ENCODE data around the gene NOL3. TPM values are rescaled to one million over a fixed set of nuclear protein-coding genes. Genes with fewer than 3 reads are reported as not detected.

NOL3 gene
- total and polyA plus RNA-seq, 2 of the 13 experiments (the other 11 are each of a cell fraction or from before 2014, with no cell fraction given): 5.7 to 20.5 TPM

DNA sequence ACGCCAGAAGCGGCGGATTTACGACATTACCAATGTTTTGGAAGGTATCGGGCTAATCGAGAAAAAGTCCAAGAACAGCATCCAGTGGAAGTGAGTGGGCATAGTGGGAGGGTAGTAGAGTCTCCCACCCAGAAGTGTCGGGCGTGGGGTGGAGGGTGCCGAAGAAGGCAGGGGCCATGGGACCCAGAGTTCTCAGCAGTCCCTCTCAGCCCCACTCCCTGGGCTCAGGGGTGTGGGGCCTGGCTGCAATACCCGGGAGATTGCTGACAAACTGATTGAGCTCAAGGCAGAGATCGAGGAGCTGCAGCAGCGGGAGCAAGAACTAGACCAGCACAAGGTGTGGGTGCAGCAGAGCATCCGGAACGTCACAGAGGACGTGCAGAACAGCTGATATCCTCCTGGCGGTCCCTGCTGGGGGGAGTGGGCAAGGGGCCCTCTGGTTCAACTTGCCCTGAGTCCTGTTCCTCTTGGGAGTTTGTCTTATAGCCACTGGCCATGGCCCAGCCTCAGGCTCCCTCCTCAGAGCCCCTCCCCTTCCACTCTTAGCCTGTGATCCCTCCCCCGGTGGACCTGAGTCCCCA lies 22.5 kb downstream of the NOL3 start (continued):
- TF ChIP-seq, protein P1, sequence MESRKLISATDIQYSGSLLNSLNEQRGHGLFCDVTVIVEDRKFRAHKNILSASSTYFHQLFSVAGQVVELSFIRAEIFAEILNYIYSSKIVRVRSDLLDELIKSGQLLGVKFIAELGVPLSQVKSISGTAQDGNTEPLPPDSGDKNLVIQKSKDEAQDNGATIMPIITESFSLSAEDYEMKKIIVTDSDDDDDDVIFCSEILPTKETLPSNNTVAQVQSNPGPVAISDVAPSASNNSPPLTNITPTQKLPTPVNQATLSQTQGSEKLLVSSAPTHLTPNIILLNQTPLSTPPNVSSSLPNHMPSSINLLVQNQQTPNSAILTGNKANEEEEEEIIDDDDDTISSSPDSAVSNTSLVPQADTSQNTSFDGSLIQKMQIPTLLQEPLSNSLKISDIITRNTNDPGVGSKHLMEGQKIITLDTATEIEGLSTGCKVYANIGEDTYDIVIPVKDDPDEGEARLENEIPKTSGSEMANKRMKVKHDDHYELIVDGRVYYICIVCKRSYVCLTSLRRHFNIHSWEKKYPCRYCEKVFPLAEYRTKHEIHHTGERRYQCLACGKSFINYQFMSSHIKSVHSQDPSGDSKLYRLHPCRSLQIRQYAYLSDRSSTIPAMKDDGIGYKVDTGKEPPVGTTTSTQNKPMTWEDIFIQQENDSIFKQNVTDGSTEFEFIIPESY (CRISPR knock-in tag; IDR thresholded peaks at IDR 0.05): 0 out of 2 replicates have a peak, but pooled peaks have one; percentile 8
- TF ChIP-seq, protein P2, sequence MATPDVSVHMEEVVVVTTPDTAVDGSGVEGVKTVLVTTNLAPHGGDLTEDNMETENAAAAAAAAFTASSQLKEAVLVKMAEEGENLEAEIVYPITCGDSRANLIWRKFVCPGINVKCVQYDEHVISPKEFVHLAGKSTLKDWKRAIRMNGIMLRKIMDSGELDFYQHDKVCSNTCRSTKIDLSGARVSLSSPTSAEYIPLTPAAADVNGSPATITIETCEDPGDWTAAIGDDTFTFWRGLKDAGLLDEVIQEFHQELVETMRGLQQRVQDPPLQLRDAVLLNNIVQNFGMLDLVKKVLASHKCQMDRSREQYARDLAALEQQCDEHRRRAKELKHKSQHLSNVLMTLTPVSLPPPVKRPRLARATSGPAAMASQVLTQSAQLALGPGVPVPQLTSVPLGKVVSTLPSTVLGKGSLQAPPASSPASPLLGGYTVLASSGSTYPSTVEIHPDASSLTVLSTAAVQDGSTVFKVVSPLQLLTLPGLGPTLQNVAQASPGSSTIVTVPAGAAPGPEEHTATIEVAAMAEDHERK (CRISPR knock-in tag; IDR thresholded peaks at IDR 0.05; ENCODE audit: low read depth): no peak
- TF ChIP-seq, protein P3, sequence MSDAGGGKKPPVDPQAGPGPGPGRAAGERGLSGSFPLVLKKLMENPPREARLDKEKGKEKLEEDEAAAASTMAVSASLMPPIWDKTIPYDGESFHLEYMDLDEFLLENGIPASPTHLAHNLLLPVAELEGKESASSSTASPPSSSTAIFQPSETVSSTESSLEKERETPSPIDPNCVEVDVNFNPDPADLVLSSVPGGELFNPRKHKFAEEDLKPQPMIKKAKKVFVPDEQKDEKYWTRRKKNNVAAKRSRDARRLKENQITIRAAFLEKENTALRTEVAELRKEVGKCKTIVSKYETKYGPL (CRISPR knock-in tag; IDR thresholded peaks at IDR 0.05): no peak
- TF ChIP-seq MBNL3 (CRISPR knock-in tag; conservative IDR thresholded peaks at IDR 0.05): no peak
- TF ChIP-seq, protein P4, sequence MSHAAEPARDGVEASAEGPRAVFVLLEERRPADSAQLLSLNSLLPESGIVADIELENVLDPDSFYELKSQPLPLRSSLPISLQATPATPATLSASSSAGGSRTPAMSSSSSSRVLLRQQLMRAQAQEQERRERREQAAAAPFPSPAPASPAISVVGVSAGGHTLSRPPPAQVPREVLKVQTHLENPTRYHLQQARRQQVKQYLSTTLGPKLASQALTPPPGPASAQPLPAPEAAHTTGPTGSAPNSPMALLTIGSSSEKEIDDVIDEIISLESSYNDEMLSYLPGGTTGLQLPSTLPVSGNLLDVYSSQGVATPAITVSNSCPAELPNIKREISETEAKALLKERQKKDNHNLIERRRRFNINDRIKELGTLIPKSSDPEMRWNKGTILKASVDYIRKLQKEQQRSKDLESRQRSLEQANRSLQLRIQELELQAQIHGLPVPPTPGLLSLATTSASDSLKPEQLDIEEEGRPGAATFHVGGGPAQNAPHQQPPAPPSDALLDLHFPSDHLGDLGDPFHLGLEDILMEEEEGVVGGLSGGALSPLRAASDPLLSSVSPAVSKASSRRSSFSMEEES (CRISPR knock-in tag; IDR thresholded peaks at IDR 0.05): no peak
- 0 out of 2 replicates have a peak, but pooled peaks have one; percentile 44 for TF ChIP-seq ZNF230 (CRISPR knock-in tag; IDR thresholded peaks at IDR 0.05)
- TF ChIP-seq ZNF75D (CRISPR knock-in tag; IDR thresholded peaks at IDR 0.05; ENCODE audit: borderline replicate concordance): no peak
- TF ChIP-seq, protein P5, sequence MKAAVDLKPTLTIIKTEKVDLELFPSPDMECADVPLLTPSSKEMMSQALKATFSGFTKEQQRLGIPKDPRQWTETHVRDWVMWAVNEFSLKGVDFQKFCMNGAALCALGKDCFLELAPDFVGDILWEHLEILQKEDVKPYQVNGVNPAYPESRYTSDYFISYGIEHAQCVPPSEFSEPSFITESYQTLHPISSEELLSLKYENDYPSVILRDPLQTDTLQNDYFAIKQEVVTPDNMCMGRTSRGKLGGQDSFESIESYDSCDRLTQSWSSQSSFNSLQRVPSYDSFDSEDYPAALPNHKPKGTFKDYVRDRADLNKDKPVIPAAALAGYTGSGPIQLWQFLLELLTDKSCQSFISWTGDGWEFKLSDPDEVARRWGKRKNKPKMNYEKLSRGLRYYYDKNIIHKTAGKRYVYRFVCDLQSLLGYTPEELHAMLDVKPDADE (CRISPR knock-in tag; IDR thresholded peaks at IDR 0.05): no peak
- TF ChIP-seq, protein P6, sequence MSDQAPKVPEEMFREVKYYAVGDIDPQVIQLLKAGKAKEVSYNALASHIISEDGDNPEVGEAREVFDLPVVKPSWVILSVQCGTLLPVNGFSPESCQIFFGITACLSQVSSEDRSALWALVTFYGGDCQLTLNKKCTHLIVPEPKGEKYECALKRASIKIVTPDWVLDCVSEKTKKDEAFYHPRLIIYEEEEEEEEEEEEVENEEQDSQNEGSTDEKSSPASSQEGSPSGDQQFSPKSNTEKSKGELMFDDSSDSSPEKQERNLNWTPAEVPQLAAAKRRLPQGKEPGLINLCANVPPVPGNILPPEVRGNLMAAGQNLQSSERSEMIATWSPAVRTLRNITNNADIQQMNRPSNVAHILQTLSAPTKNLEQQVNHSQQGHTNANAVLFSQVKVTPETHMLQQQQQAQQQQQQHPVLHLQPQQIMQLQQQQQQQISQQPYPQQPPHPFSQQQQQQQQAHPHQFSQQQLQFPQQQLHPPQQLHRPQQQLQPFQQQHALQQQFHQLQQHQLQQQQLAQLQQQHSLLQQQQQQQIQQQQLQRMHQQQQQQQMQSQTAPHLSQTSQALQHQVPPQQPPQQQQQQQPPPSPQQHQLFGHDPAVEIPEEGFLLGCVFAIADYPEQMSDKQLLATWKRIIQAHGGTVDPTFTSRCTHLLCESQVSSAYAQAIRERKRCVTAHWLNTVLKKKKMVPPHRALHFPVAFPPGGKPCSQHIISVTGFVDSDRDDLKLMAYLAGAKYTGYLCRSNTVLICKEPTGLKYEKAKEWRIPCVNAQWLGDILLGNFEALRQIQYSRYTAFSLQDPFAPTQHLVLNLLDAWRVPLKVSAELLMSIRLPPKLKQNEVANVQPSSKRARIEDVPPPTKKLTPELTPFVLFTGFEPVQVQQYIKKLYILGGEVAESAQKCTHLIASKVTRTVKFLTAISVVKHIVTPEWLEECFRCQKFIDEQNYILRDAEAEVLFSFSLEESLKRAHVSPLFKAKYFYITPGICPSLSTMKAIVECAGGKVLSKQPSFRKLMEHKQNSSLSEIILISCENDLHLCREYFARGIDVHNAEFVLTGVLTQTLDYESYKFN (CRISPR knock-in tag; conservative IDR thresholded peaks at IDR 0.05): no peak
- TF ChIP-seq ZBTB38 (CRISPR knock-in tag; IDR thresholded peaks at IDR 0.05): no peak
- TF ChIP-seq ZSCAN21 (CRISPR knock-in tag; IDR thresholded peaks at IDR 0.05; ENCODE audit: borderline replicate concordance): no peak
- TF ChIP-seq, protein P7, sequence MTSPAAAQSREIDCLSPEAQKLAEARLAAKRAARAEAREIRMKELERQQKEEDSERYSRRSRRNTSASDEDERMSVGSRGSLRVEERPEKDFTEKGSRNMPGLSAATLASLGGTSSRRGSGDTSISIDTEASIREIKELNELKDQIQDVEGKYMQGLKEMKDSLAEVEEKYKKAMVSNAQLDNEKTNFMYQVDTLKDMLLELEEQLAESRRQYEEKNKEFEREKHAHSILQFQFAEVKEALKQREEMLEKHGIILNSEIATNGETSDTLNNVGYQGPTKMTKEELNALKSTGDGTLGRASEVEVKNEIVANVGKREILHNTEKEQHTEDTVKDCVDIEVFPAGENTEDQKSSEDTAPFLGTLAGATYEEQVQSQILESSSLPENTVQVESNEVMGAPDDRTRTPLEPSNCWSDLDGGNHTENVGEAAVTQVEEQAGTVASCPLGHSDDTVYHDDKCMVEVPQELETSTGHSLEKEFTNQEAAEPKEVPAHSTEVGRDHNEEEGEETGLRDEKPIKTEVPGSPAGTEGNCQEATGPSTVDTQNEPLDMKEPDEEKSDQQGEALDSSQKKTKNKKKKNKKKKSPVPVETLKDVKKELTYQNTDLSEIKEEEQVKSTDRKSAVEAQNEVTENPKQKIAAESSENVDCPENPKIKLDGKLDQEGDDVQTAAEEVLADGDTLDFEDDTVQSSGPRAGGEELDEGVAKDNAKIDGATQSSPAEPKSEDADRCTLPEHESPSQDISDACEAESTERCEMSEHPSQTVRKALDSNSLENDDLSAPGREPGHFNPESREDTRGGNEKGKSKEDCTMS (CRISPR knock-in tag; conservative IDR thresholded peaks at IDR 0.05): no peak
- no peak for TF ChIP-seq ZNF160 (CRISPR knock-in tag; IDR thresholded peaks at IDR 0.05)
- TF ChIP-seq ZNF788 (CRISPR knock-in tag; IDR thresholded peaks at IDR 0.05; ENCODE audit: borderline replicate concordance): no peak
- peak; percentile 66; the same call in 1 of the 2 replicates for TF ChIP-seq NFE2L1 (CRISPR knock-in tag; IDR thresholded peaks at IDR 0.05; ENCODE audit: borderline replicate concordance)
